Astrocyte (in vitro differentiated cells and primary cell): Measurements from ENCODE around the gene ATF6.

Experiments used
- CTCF ChIP-seq: IDR thresholded peaks from 2 replicates; pipeline ENCODE4 v1.5.1; 2011; ENCODE audit warnings: low read depth, mild to moderate bottlenecking, inconsistent platforms, low read length, moderate library complexity; ENCODE audit not compliant: insufficient read depth
- EZH2 ChIP-seq: IDR thresholded peaks from 2 replicates; pipeline ENCODE4 v1.6.1; 2012; ENCODE audit warnings: mild to moderate bottlenecking, low read length, inconsistent platforms; ENCODE audit not compliant: insufficient read depth

DNA sequence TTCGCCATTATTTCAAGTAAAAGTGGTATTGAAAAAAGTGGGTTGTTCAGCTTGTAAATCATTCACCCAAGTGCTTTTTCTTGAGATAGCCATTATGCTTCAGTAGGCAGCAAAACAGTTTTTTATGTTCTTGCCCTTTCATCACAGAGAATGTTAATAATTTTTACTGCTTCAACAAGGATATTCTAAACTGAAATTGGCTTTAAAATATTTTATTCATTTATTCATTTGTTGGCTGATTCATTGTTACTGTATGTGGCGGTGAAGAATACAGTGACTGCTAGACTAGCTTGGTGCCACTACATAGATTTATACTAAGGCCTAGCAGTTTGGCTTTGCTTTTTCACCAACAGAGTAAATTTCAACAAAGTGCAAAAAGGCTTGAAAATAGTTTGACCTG is 136.1 kb downstream of the ATF6 start:
- no peak for TF ChIP-seq CTCF
- no peak for TF ChIP-seq EZH2
